ENCODE measurements around the gene HAS3.
"Not testable (repeated sequence)": the region's sequence is repeated elsewhere in the genome, so short reads cannot be mapped to it uniquely, and the experiment has no call there.

HAS3 gene

GRCh38 chr16:69118468-69118867 is 13.0 kb downstream of the HAS3 start:
- DNase-seq = no peak

GRCh38 chr16:69118994-69119393 is 13.5 kb downstream of the HAS3 start:
- no peak for DNase-seq

- DNase-seq = no peak
These were observed 14.1 kb downstream of the HAS3 start for GRCh38 chr16:69119536-69119935.

- no peak for DNase-seq
These were observed 14.7 kb downstream of the HAS3 start for GRCh38 chr16:69120096-69120664.

- peak; percentile 61 for DNase-seq
These were observed 18.5 kb downstream of the HAS3 start for GRCh38 chr16:69123910-69124309.

- not testable (repeated sequence) for DNase-seq
These were observed 19.0 kb downstream of the HAS3 start for GRCh38 chr16:69124406-69124805.

GRCh38 chr16:69124961-69125360 is 19.5 kb downstream of the HAS3 start:
- not testable (repeated sequence) for DNase-seq

GRCh38 chr16:69126221-69126620 is 20.8 kb downstream of the HAS3 start:
- no peak for DNase-seq

- DNase-seq = not testable (repeated sequence)
These were observed 21.3 kb downstream of the HAS3 start for GRCh38 chr16:69126801-69127200.

GRCh38 chr16:69127966-69128510 is 22.6 kb downstream of the HAS3 start:
- DNase-seq = no peak

- DNase-seq = no peak
These were observed 25.0 kb downstream of the HAS3 start for GRCh38 chr16:69130461-69130860.

- DNase-seq = no peak
These were observed 25.9 kb downstream of the HAS3 start for GRCh38 chr16:69131167-69131838.

GRCh38 chr16:69131839-69132423 is 26.5 kb downstream of the HAS3 start:
- peak; percentile 75 for DNase-seq

- DNase-seq = peak; percentile 85
These were observed 27.2 kb downstream of the HAS3 start, which contains the start of the genes CHTF8 and UTP4 for GRCh38 chr16:69132424-69133252. TSS of gene CHTF8 (minus strand) at chr16:69132588. CDS start at chr16:69121458, 11,130 bp downstream. TSS of gene UTP4 (plus strand) at chr16:69132649. CDS start at chr16:69133460, 811 bp downstream.

- DNase-seq = no peak
These were observed 28.0 kb downstream of the HAS3 start for GRCh38 chr16:69133373-69133954.

GRCh38 chr16:69138608-69139007 is 33.2 kb downstream of the HAS3 start:
- DNase-seq = no peak

GRCh38 chr16:69139464-69139863 is 34.0 kb downstream of the HAS3 start:
- DNase-seq = not testable (repeated sequence)

- no peak for DNase-seq
These were observed 35.6 kb downstream of the HAS3 start for GRCh38 chr16:69141014-69141413.

GRCh38 chr16:69141936-69142335 is 36.5 kb downstream of the HAS3 start:
- DNase-seq = no peak

- DNase-seq = no peak
These were observed 37.7 kb downstream of the HAS3 start for GRCh38 chr16:69143116-69143515.

GRCh38 chr16:69145658-69146057 is 40.2 kb downstream of the HAS3 start:
- no peak for DNase-seq

- not testable (repeated sequence) for DNase-seq
These were observed 44.2 kb downstream of the HAS3 start for GRCh38 chr16:69149621-69150020.
